ES-I3 (cell line): ENCODE results near the gene GATAD2A.

ENCODE experiments used
- H3K36me3 ChIP-seq: 2 replicates; pipeline ENCODE4 v1.6.1; 2013; ENCODE audit warnings: mild to moderate bottlenecking, low read length, control low read depth, moderate library complexity; ENCODE audit not compliant: insufficient read depth
- H3K4me1 ChIP-seq: 2 replicates; pipeline ENCODE4 v1.6.1; 2013; ENCODE audit warnings: mild to moderate bottlenecking, control low read depth, low read length; ENCODE audit not compliant: insufficient read depth
- H3K9ac ChIP-seq: 2 replicates; pipeline ENCODE4 v1.6.1; 2013; ENCODE audit warnings: low read depth, mild to moderate bottlenecking, low read length, moderate library complexity
- H3K9me3 ChIP-seq: 2 replicates; pipeline ENCODE4 v1.6.1; 2013; ENCODE audit warnings: mild to moderate bottlenecking, low read length, moderate library complexity; ENCODE audit not compliant: control insufficient read depth, insufficient read depth

GATAD2A gene

GRCh38 chr19:19540715-19541515 is 135.4 kb downstream of the GATAD2A start:
- H3K9me3 ChIP-seq, result no peaks in the 10 kb centered on the region
- peak overlapping the region; percentile 56; the same call in 1 of the 2 replicates for H3K9ac ChIP-seq
- 0 out of 2 replicates have a peak, but pooled peaks cover 2% of the 10 kb centered on the region for H3K4me1 ChIP-seq
- H3K36me3 ChIP-seq, result no peaks in the 10 kb centered on the region

GRCh38 chr19:19541616-19542015 is 136.1 kb downstream of the GATAD2A start:
- H3K9ac ChIP-seq, result no peak overlapping the region
- no peaks in the 10 kb centered on the region for H3K36me3 ChIP-seq
- 0 out of 2 replicates have a peak, but pooled peaks cover 2% of the 10 kb centered on the region for H3K4me1 ChIP-seq
- H3K9me3 ChIP-seq, result no peaks in the 10 kb centered on the region

- no peak overlapping the region for H3K9ac ChIP-seq
- no peaks in the 10 kb centered on the region for H3K36me3 ChIP-seq
- no peaks in the 10 kb centered on the region for H3K9me3 ChIP-seq
- H3K4me1 ChIP-seq, result 0 out of 2 replicates have a peak, but pooled peaks cover 2% of the 10 kb centered on the region
Measured at GRCh38 chr19:19542507-19542906, 137.0 kb downstream of the GATAD2A start.

GRCh38 chr19:19543101-19543500 is 137.6 kb downstream of the GATAD2A start:
- H3K4me1 ChIP-seq, result 0 out of 2 replicates have a peak, but pooled peaks cover 2% of the 10 kb centered on the region
- H3K9ac ChIP-seq, result no peak overlapping the region
- no peaks in the 10 kb centered on the region for H3K36me3 ChIP-seq
- no peaks in the 10 kb centered on the region for H3K9me3 ChIP-seq

GRCh38 chr19:19543640-19544039 is 138.2 kb downstream of the GATAD2A start:
- Histone ChIP-seq H3K36me3 (no peaks in the 10 kb centered on the region), H3K9me3 (no peaks in the 10 kb centered on the region), H3K4me1 (0 out of 2 replicates have a peak, but pooled peaks cover 2% of the 10 kb centered on the region), H3K9ac (no peak overlapping the region)

GRCh38 chr19:19544257-19544953 is 138.9 kb downstream of the GATAD2A start:
- no peak overlapping the region for H3K9ac ChIP-seq
- 0 out of 2 replicates have a peak, but pooled peaks cover 2% of the 10 kb centered on the region for H3K4me1 ChIP-seq
- H3K9me3 ChIP-seq, result no peaks in the 10 kb centered on the region
- H3K36me3 ChIP-seq, result no peaks in the 10 kb centered on the region

GRCh38 chr19:19544954-19545591 is 139.6 kb downstream of the GATAD2A start:
- Histone ChIP-seq H3K4me1 (peaks cover 6% of the 10 kb centered on the region; the same call in 1 of the 2 replicates), H3K9me3 (no peaks in the 10 kb centered on the region), H3K36me3 (no peaks in the 10 kb centered on the region), H3K9ac (no peak overlapping the region)

- Histone ChIP-seq H3K4me1 (peaks cover 8% of the 10 kb centered on the region; the same call in 1 of the 2 replicates), H3K36me3 (no peaks in the 10 kb centered on the region), H3K9ac (no peak overlapping the region), H3K9me3 (no peaks in the 10 kb centered on the region)
Measured at GRCh38 chr19:19545707-19546106, 140.2 kb downstream of the GATAD2A start.

GRCh38 chr19:19546751-19547162 is 141.3 kb downstream of the GATAD2A start:
- no peaks in the 10 kb centered on the region for H3K36me3 ChIP-seq
- H3K4me1 ChIP-seq, result peaks cover 5% of the 10 kb centered on the region; the same call in 1 of the 2 replicates
- H3K9me3 ChIP-seq, result no peaks in the 10 kb centered on the region
- H3K9ac ChIP-seq, result no peak overlapping the region

- peaks cover 5% of the 10 kb centered on the region; the same call in 1 of the 2 replicates for H3K4me1 ChIP-seq
- H3K36me3 ChIP-seq, result no peaks in the 10 kb centered on the region
- no peak overlapping the region for H3K9ac ChIP-seq
- H3K9me3 ChIP-seq, result no peaks in the 10 kb centered on the region
Measured at GRCh38 chr19:19547674-19548336, 142.3 kb downstream of the GATAD2A start.

GRCh38 chr19:19548915-19549759 is 143.7 kb downstream of the GATAD2A start:
- Histone ChIP-seq H3K36me3 (no peaks in the 10 kb centered on the region), H3K9me3 (no peaks in the 10 kb centered on the region), H3K4me1 (peaks cover 5% of the 10 kb centered on the region; the same call in 1 of the 2 replicates), H3K9ac (no peak overlapping the region)

- Histone ChIP-seq H3K9ac (no peak overlapping the region), H3K9me3 (no peaks in the 10 kb centered on the region), H3K36me3 (no peaks in the 10 kb centered on the region)
Measured at GRCh38 chr19:19549804-19550464, 144.5 kb downstream of the GATAD2A start.

GRCh38 chr19:19550485-19550929 is 145.0 kb downstream of the GATAD2A start:
- Histone ChIP-seq H3K4me1 (peaks cover 5% of the 10 kb centered on the region; the same call in 1 of the 2 replicates), H3K9ac (no peak overlapping the region), H3K36me3 (no peaks in the 10 kb centered on the region)

More at GRCh38 chr19:19549804-19550464, 144.5 kb downstream of the GATAD2A start:
- peaks cover 5% of the 10 kb centered on the region; the same call in 1 of the 2 replicates for H3K4me1 ChIP-seq

More at GRCh38 chr19:19550485-19550929, 145.0 kb downstream of the GATAD2A start:
- H3K9me3 ChIP-seq, result no peaks in the 10 kb centered on the region
